Endothelial cell of umbilical vein (primary cell): ENCODE results near the gene CNST. TPM values are rescaled to one million over a fixed set of nuclear protein-coding genes. Genes with fewer than 3 reads are reported as not detected.

Experiments
- BruUV-seq: library from RNA; stranded (reverse); fragments of 400-500 nt; replicated peaks from 2 replicates; lab custom pipeline; 2021; lab: Mats Ljungman, UMichigan
- CTCF ChIA-PET: fragments of 300-600, 350-600 bp; sonication (Branson Sonifier 250); formaldehyde crosslinking; loops from one replicate; lab custom pipeline; 2021; ENCODE audit warnings: antibody characterized with exemption, inconsistent platforms; lab: Charles Lee
- POLR2A ChIA-PET: fragments of 300-600, 350-600 bp; sonication (Branson Sonifier 250); formaldehyde crosslinking; loops from one replicate; lab custom pipeline; 2021; ENCODE audit warnings: antibody characterized with exemption, inconsistent platforms; lab: Charles Lee
- DNase-seq: peaks from one replicate; pipeline ENCODE4 v3.0.0-alpha.2; 2011; ENCODE audit warnings: low read depth, low spot score
- FAIRE-seq: peaks from 2 replicates; lab custom pipeline; 2011; peaks lifted over from hg19 to GRCh38; lab: Jason Lieb, UNC
- H2AFZ ChIP-seq: 2 replicates; pipeline ENCODE4 v1.6.0; 2012; ENCODE audit warnings: low read depth, low read length, control low read depth, inconsistent platforms
- H3K27ac ChIP-seq: 2 replicates; pipeline ENCODE4 v1.5.1; 2011; ENCODE audit warnings: low read depth, mild to moderate bottlenecking, control low read depth, low read length, moderate library complexity; ENCODE audit not compliant: insufficient read depth
- H3K27me3 ChIP-seq, 2 experiments: 2 replicates each; pipeline versions ENCODE4 v1.6.0 to v1.6.1; 2011; ENCODE audit warnings: low read length in 2 of 2, mixed read lengths in 1 of 2; ENCODE audit not compliant: control insufficient read depth in 2 of 2, insufficient read depth in 2 of 2
- H3K36me3 ChIP-seq, 2 experiments: 2 replicates in 1 of 2; 3 replicates in 1 of 2; pipeline ENCODE4 v1.5.1; 2011; ENCODE audit warnings: low read length in 2 of 2, mild to moderate bottlenecking in 1 of 2, moderate library complexity in 1 of 2; ENCODE audit not compliant: control insufficient read depth in 2 of 2, insufficient read depth in 2 of 2; ENCODE audit errors: extremely low read depth in 1 of 2
- H3K4me1 ChIP-seq: 3 replicates; pipeline ENCODE4 v1.5.1; 2011; ENCODE audit warnings: mild to moderate bottlenecking, low read length; ENCODE audit not compliant: control insufficient read depth, insufficient read depth; ENCODE audit errors: extremely low read depth
- H3K4me2 ChIP-seq: 2 replicates; pipeline ENCODE4 v1.6.1; 2011; ENCODE audit warnings: low read length, control low read depth, mixed read lengths; ENCODE audit not compliant: insufficient read depth
- H3K4me3 ChIP-seq, 3 experiments: fragments of 200-600 bp in 1 of 3; sonication (generic), shearing (Covaris generic) in 1 of 3; replicated peaks in 1 of 3; 2 replicates each; pipeline ENCODE4 v1.5.1; 2011 to 2016; ENCODE audit warnings: control low read depth in 3 of 3, low read length in 3 of 3, mild to moderate bottlenecking in 2 of 3, inconsistent platforms in 1 of 3, low read depth in 1 of 3, moderate library complexity in 1 of 3; ENCODE audit not compliant: insufficient read depth in 1 of 3
- H3K79me2 ChIP-seq: 2 replicates; pipeline ENCODE4 v1.6.0; 2012; ENCODE audit warnings: low read length, inconsistent platforms; ENCODE audit not compliant: control insufficient read depth, insufficient read depth
- H3K9ac ChIP-seq: replicated peaks from 2 replicates; pipeline ENCODE3; 2011; ENCODE audit warnings: low read length, control low read depth; ENCODE audit not compliant: insufficient read depth; ENCODE audit errors: extremely low read depth
- H3K9me1 ChIP-seq: replicated peaks from 3 replicates; pipeline ENCODE4 v1.6.0; 2011; ENCODE audit warnings: mild to moderate bottlenecking, low read length; ENCODE audit not compliant: control insufficient read depth, insufficient read depth; ENCODE audit errors: extremely low read depth
- H3K9me3 ChIP-seq: replicated peaks from 2 replicates; pipeline ENCODE4 v1.5.1; 2012; ENCODE audit warnings: low read length, inconsistent platforms; ENCODE audit not compliant: control insufficient read depth, insufficient read depth
- H4K20me1 ChIP-seq: replicated peaks from 2 replicates; pipeline ENCODE3; 2011; ENCODE audit warnings: mild to moderate bottlenecking, low read length; ENCODE audit not compliant: control insufficient read depth, insufficient read depth; ENCODE audit errors: extremely low read depth
- EZH2 ChIP-seq: IDR thresholded peaks from 2 replicates; pipeline ENCODE4 v1.6.1; 2012; ENCODE audit warnings: borderline replicate concordance, low read depth, mild to moderate bottlenecking, moderate library complexity, low read length, inconsistent platforms; ENCODE audit not compliant: severe bottlenecking
- FOS ChIP-seq: IDR thresholded peaks from 2 replicates; pipeline ENCODE4 v1.6.1; 2011; ENCODE audit warnings: mild to moderate bottlenecking, low read length, moderate library complexity, borderline replicate concordance; ENCODE audit not compliant: insufficient read depth
- GATA2 ChIP-seq: IDR thresholded peaks from 2 replicates; pipeline ENCODE4 v1.7.0; 2011; ENCODE audit warnings: low read depth, mild to moderate bottlenecking, moderate library complexity, mixed read lengths, low read length; ENCODE audit not compliant: insufficient read length, insufficient read depth
- JUN ChIP-seq: IDR thresholded peaks from 2 replicates; pipeline ENCODE4 v1.6.1; 2011; ENCODE audit warnings: borderline replicate concordance, low read depth; ENCODE audit not compliant: insufficient read length, insufficient read depth
- MYC ChIP-seq: IDR thresholded peaks from one replicate; pipeline ENCODE4 v1.6.1; 2011; ENCODE audit warnings: mild to moderate bottlenecking, low read depth, low read length
- POLR2A ChIP-seq: IDR thresholded peaks from 2 replicates; pipeline ENCODE4 v1.6.1; 2012; ENCODE audit warnings: low read depth, mild to moderate bottlenecking, control low read depth, low read length
- POLR2AphosphoS5 ChIP-seq: IDR thresholded peaks from 2 replicates; pipeline ENCODE4 v1.6.1; 2012; ENCODE audit warnings: low read depth, mild to moderate bottlenecking, control low read depth, low read length, moderate library complexity; ENCODE audit not compliant: insufficient read depth
- dilution Hi-C: fragments of 300-500 bp; cut with MboI; formaldehyde crosslinking; loops from one replicate; pipeline ENCODE4 v1.15.0; 2019; ENCODE audit warnings: low sequenced_read_pairs; ENCODE audit not compliant: extremely low pct_ligation_motif_present
- intact Hi-C: fragments of 100-400 bp; cut with micrococcal nuclease; formaldehyde crosslinking; loops from one replicate; pipeline ENCODE4 v1.10.0; 2022
- polyA plus RNA-seq, 4 experiments: library from polyadenylated mRNA; depleted of rRNA in 3 of 4; stranded (reverse) in 3 of 4; unstranded in 1 of 4; fragments of >200 nt; gene quantifications; 2 replicates each; pipeline versions ENCODE4 v1.2.1 to v1.2.3, GENCODE V29; 2011 to 2012; ENCODE audit warnings: missing spikeins in 1 of 4
- total RNA-seq: library from RNA; stranded (reverse); gene quantifications from 2 replicates; pipeline ENCODE4 v1.2.3, GENCODE V29; 2021
- TF ChIP-seq, protein P1 (sequence below), 2 donors: IDR thresholded peaks; 1 replicate in 1 of 2; 2 replicates in 1 of 2; pipeline ENCODE4 v1.5.1; 2011; ENCODE audit warnings: low read length in 2 of 2, mild to moderate bottlenecking in 2 of 2, moderate library complexity in 2 of 2, control low read depth in 1 of 2, inconsistent platforms in 1 of 2, low read depth in 1 of 2; ENCODE audit not compliant: insufficient read depth in 1 of 2; ENCODE audit errors: extremely low read depth in 1 of 2
- TF ChIP-seq, protein P2 (sequence below): IDR thresholded peaks from 2 replicates; pipeline ENCODE4 v1.6.1; 2011; ENCODE audit not compliant: insufficient read depth, insufficient read length

Gene CNST
- total and polyA plus RNA-seq, 2 donors (not counting 3 experiments of a cell fraction or from before 2014, with no cell fraction given): 6.3 to 18.1 TPM

DNA sequence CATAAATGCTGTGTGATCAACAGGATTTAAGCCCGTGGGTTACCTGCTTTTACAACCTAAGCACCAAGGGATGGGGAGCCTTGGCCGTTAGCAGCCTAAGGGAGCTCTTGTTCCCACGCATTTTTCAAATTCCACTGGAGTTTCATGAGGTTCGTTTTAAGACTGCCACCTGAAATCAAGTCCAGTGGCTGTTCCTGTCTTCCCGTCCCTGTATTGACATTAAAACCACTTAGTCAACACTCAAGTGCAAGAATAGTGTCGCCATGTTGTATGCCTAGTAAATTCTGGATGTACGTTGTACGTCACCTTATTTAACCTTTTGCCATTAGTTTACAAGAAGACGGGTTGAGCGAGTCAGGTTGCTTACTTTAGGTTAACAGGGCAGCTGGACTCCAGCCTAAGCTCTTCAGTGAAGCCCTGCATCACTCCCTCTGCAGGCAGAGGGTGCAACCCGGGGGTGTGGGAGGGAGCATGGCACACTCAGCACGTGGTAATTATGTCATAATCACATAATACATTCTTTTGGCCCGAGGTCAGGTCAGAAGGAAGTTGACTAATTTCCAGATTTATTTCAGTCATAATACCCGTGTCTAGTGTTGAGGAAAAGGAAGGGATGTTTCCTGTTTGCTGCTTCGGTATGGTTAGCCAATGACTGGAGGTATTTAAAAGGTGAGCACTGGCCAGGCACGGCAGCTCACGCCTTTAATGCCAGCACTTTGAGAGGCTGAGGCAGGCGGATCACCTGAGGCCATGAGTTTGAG is 42.5 kb downstream of the CNST start:
- intact Hi-C loops (loop anchor here (1.0 to 2.0 kb wide), 5 partner anchors 20 to 112 kb away; partner anchors contain the start of genes CNST, SMYD3 and TFB2M), dilution Hi-C loops (no loop called here)
- Histone ChIP-seq H3K79me2 (peaks cover 17% of the 10 kb centered on the region), H3K4me2 (peak overlapping the region; percentile 60), H3K9me3 (no peaks in the 10 kb centered on the region), H3K4me1 (peaks cover 20% of the 10 kb centered on the region), H2AFZ (no peak overlapping the region), H3K27ac (peak overlapping the region; percentile 91), H4K20me1 (no peaks in the 10 kb centered on the region), H3K4me3 (no peak overlapping the region), H3K9ac (peak overlapping the region; percentile 65), H3K9me1 (no peaks in the 10 kb centered on the region), H3K27me3 (no peaks in the 10 kb centered on the region), H3K36me3 (no peaks in the 10 kb centered on the region)
- ChIA-PET CTCF (interaction anchor here (0.6 to 1.7 kb wide), 14 partner anchors 9 to 81 kb away, joined by 3 to 9 read pairs (median 4); partner anchors contain the start of genes CNST and TFB2M), POLR2A (interaction anchor here (0.9 to 1.3 kb wide), 3 partner anchors 9 to 43 kb away, joined by 3 to 5 read pairs (median 4); partner anchors contain the start of genes CNST and TFB2M)
- peak; percentile 99 for DNase-seq
- BruUV-seq: TSS peak; percentile 92
- peak; percentile 97 for FAIRE-seq
- TF ChIP-seq JUN (peak; percentile 99), EZH2 (no peak), POLR2A (peak; percentile 27), FOS (peak; percentile 94), POLR2AphosphoS5 (peak; percentile 95), GATA2 (no peak), MYC (peak; percentile 100)
- TF ChIP-seq, protein P1, sequence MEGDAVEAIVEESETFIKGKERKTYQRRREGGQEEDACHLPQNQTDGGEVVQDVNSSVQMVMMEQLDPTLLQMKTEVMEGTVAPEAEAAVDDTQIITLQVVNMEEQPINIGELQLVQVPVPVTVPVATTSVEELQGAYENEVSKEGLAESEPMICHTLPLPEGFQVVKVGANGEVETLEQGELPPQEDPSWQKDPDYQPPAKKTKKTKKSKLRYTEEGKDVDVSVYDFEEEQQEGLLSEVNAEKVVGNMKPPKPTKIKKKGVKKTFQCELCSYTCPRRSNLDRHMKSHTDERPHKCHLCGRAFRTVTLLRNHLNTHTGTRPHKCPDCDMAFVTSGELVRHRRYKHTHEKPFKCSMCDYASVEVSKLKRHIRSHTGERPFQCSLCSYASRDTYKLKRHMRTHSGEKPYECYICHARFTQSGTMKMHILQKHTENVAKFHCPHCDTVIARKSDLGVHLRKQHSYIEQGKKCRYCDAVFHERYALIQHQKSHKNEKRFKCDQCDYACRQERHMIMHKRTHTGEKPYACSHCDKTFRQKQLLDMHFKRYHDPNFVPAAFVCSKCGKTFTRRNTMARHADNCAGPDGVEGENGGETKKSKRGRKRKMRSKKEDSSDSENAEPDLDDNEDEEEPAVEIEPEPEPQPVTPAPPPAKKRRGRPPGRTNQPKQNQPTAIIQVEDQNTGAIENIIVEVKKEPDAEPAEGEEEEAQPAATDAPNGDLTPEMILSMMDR (IDR thresholded peaks at IDR 0.05; ENCODE audit: extremely low read depth in 1 of 2, insufficient read depth in 1 of 2, low read depth in 1 of 2, low read length in 2 of 2): peak in 1 of 2 donors; percentile 37
- TF ChIP-seq, protein P2, sequence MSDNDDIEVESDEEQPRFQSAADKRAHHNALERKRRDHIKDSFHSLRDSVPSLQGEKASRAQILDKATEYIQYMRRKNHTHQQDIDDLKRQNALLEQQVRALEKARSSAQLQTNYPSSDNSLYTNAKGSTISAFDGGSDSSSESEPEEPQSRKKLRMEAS: peak; percentile 96
